Osteoblast (primary cell): ENCODE measurements around the gene GABPB1. TPM values are rescaled to one million over a fixed set of nuclear protein-coding genes. Genes with fewer than 3 reads are reported as not detected.

Experiments used
- DNase-seq: peaks from one replicate; pipeline ENCODE4 v3.0.0; 2011; ENCODE audit warnings: low spot score, mixed read lengths; ENCODE audit not compliant: insufficient read length; ENCODE audit errors: missing footprints
- H2AFZ ChIP-seq: 2 replicates; pipeline ENCODE4 v1.6.0; 2011; ENCODE audit warnings: mild to moderate bottlenecking, low read length
- H3K27ac ChIP-seq: 2 replicates; pipeline ENCODE4 v1.5.1; 2011; ENCODE audit warnings: mild to moderate bottlenecking, low read depth, low read length, moderate library complexity
- H3K27me3 ChIP-seq: 2 replicates; pipeline ENCODE4 v1.6.0; 2012; ENCODE audit warnings: mild to moderate bottlenecking, control low read depth, inconsistent platforms, low read length, moderate library complexity; ENCODE audit not compliant: insufficient read depth
- H3K36me3 ChIP-seq: 2 replicates; pipeline ENCODE4 v1.5.1; 2011; ENCODE audit warnings: mild to moderate bottlenecking, low read length, control low read depth, moderate library complexity; ENCODE audit not compliant: insufficient read depth
- H3K4me1 ChIP-seq: 2 replicates; pipeline ENCODE4 v1.5.1; 2011; ENCODE audit warnings: mild to moderate bottlenecking, low read length, control low read depth, moderate library complexity; ENCODE audit not compliant: insufficient read depth
- H3K4me2 ChIP-seq: 2 replicates; pipeline ENCODE4 v1.6.0; 2011; ENCODE audit warnings: mild to moderate bottlenecking, low read length; ENCODE audit not compliant: insufficient read depth
- H3K4me3 ChIP-seq: fragments of 200-600 bp; sonication (generic); 3 replicates; pipeline ENCODE4 v1.5.1; 2012; ENCODE audit warnings: mild to moderate bottlenecking, low read length, inconsistent platforms; ENCODE audit not compliant: insufficient read depth
- H3K79me2 ChIP-seq: 2 replicates; pipeline ENCODE4 v1.6.0; 2012; ENCODE audit warnings: mild to moderate bottlenecking, low read length, control low read depth, inconsistent platforms; ENCODE audit not compliant: insufficient read depth
- H3K9me3 ChIP-seq: 2 replicates; pipeline ENCODE4 v1.5.1; 2011; ENCODE audit warnings: low read depth, low read length, control low read depth
- H4K20me1 ChIP-seq: 2 replicates; pipeline ENCODE4 v1.6.0; 2012; ENCODE audit warnings: mild to moderate bottlenecking, low read length, control low read depth; ENCODE audit not compliant: insufficient read depth
- total RNA-seq: library from RNA; depleted of rRNA; stranded (reverse); fragments of >200 nt; gene quantifications from 2 replicates; pipeline ENCODE4 v1.2.3, GENCODE V29; 2012
- TF ChIP-seq, protein P1 (sequence below): IDR thresholded peaks from 2 replicates; pipeline ENCODE4 v1.5.1; 2011; ENCODE audit warnings: mild to moderate bottlenecking, low read depth, low read length, moderate library complexity; ENCODE audit errors: extremely low read depth

The GABPB1 gene
- total RNA-seq, 1 donor: 44.9 TPM

DNA sequence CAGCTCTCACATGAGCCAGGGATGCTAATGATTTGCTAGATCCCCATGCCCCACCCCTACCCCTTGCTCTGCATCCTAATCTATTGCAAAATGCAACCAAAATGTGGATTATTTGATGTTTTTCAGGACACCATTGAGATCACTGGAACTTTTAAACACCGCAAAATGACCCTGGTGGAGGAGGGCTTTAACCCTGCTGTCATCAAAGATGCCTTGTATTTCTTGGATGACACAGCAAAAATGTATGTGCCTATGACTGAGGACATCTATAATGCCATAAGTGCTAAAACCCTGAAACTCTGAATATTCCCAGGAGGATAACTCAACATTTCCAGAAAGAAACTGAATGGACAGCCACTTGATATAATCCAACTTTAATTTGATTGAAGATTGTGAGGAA is 119.2 kb downstream of the GABPB1 start:
- no peaks in the 10 kb centered on the region for H3K4me1 ChIP-seq
- H3K4me2 ChIP-seq: no peak overlapping the region
- H3K27ac ChIP-seq: no peak overlapping the region
- no peaks in the 10 kb centered on the region for H4K20me1 ChIP-seq
- no peaks in the 10 kb centered on the region for H3K79me2 ChIP-seq
- H3K36me3 ChIP-seq: no peaks in the 10 kb centered on the region
- no peak overlapping the region for H3K4me3 ChIP-seq
- H3K9me3 ChIP-seq: no peaks in the 10 kb centered on the region
- H2AFZ ChIP-seq: no peak overlapping the region
- no peak for DNase-seq
- TF ChIP-seq, protein P1, sequence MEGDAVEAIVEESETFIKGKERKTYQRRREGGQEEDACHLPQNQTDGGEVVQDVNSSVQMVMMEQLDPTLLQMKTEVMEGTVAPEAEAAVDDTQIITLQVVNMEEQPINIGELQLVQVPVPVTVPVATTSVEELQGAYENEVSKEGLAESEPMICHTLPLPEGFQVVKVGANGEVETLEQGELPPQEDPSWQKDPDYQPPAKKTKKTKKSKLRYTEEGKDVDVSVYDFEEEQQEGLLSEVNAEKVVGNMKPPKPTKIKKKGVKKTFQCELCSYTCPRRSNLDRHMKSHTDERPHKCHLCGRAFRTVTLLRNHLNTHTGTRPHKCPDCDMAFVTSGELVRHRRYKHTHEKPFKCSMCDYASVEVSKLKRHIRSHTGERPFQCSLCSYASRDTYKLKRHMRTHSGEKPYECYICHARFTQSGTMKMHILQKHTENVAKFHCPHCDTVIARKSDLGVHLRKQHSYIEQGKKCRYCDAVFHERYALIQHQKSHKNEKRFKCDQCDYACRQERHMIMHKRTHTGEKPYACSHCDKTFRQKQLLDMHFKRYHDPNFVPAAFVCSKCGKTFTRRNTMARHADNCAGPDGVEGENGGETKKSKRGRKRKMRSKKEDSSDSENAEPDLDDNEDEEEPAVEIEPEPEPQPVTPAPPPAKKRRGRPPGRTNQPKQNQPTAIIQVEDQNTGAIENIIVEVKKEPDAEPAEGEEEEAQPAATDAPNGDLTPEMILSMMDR: no peak
- no peaks in the 10 kb centered on the region for H3K27me3 ChIP-seq

DNA sequence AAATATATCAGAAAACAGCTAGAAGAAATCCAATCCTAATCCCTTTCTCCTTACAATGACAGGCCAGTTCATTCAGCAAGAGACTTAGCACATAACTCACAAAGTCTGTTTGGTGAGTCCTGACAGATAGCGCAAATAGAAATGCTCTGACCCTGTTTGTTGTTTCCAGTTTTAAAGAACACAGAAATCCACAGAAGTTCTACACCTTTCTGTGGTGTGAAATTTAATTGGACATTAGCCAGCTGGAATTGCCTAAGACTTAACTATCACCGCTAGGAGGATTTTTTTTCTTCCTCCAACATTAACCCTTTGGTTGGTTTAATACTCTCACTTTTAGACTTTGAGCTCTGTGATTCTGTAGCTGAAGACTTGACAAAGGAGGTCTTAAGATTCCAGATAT is 120.2 kb downstream of the GABPB1 start:
- TF ChIP-seq, protein P1: no peak
- H3K36me3 ChIP-seq: no peaks in the 10 kb centered on the region
- H3K27ac ChIP-seq: no peak overlapping the region
- no peaks in the 10 kb centered on the region for H3K4me1 ChIP-seq
- H3K79me2 ChIP-seq: no peaks in the 10 kb centered on the region
- no peak overlapping the region for H3K4me3 ChIP-seq
- no peaks in the 10 kb centered on the region for H3K27me3 ChIP-seq
- DNase-seq: no peak
- H4K20me1 ChIP-seq: no peaks in the 10 kb centered on the region
- no peak overlapping the region for H3K4me2 ChIP-seq
- no peak overlapping the region for H2AFZ ChIP-seq
- H3K9me3 ChIP-seq: no peaks in the 10 kb centered on the region

DNA sequence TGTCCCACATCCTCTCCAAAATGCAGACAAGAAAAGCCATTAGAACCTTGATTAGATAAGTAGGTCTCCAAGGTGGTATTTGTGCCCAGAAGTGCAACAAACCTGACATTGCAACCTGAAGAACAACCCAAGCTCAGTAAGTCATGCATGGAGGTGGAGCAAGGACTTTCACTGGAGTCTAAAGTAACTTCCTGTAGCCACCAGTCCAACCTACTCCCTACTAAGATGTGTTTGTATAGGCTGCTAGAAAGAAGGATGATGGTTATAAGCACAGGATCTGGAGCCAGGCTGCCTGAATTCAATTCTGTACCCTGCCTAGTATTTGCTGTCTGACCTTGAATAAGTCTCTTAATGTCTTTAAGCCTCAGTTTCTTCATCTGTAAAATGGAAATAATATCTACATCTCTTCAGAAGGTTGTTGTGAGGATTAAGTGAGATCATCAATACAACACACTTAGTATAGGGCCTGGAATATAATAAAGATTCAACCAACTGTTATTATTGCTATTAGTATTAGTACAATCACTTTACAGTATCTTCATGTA is 121.7 kb downstream of the GABPB1 start:
- no peaks in the 10 kb centered on the region for H4K20me1 ChIP-seq
- TF ChIP-seq, protein P1: no peak

DNA sequence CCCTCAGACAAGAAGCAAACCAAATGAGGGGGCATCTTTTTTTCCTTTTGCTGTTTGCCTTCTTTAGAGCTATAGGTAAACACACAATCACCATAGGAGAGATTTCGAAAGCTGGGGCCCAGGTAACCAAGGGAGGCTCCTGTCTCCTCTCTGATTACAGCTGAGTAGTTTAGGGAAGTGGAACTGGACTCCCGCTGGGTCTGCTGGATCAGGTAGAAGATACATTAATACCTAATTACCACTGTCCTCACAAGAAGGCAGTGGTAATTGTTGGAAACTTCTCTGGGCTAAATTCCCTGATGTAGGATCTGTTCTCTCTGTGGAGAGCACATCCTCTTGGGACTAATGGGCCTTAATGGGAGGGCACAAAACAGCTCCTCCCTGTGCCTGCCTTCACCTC is 122.2 kb downstream of the GABPB1 start:
- Histone ChIP-seq H4K20me1 (no peaks in the 10 kb centered on the region), H3K27me3 (no peaks in the 10 kb centered on the region), H3K9me3 (no peaks in the 10 kb centered on the region), H3K79me2 (no peaks in the 10 kb centered on the region), H2AFZ (no peak overlapping the region), H3K4me2 (no peak overlapping the region), H3K36me3 (no peaks in the 10 kb centered on the region), H3K4me1 (no peaks in the 10 kb centered on the region), H3K4me3 (no peak overlapping the region), H3K27ac (no peak overlapping the region)
- TF ChIP-seq, protein P1: no peak
- no peak for DNase-seq

More for the DNA sequence above, 121.7 kb downstream of the GABPB1 start:
- Histone ChIP-seq H3K27me3 (no peaks in the 10 kb centered on the region), H3K4me2 (no peak overlapping the region), H3K4me1 (no peaks in the 10 kb centered on the region), H3K36me3 (no peaks in the 10 kb centered on the region), H3K27ac (no peak overlapping the region), H3K79me2 (no peaks in the 10 kb centered on the region), H3K9me3 (no peaks in the 10 kb centered on the region), H2AFZ (no peak overlapping the region), H3K4me3 (no peak overlapping the region)
- DNase-seq: no peak
